OCI-LY1 (cell line): ENCODE data around the gene COX14.
"Not testable (repeated sequence)": the region's sequence is repeated elsewhere in the genome, so short reads cannot be mapped to it uniquely, and the experiment has no call there.

ENCODE experiments used
- EZH2 ChIP-seq: fragments of 200-600 bp; sonication (generic), shearing (Covaris generic); IDR thresholded peaks from 2 replicates; pipeline ENCODE4 v1.8.0; 2017; ENCODE audit warnings: borderline replicate concordance, mixed run types, mild to moderate bottlenecking, antibody characterized with exemption, low read length, moderate library complexity, mixed read lengths
- TF ChIP-seq, protein P1 (sequence below): fragments of 200-600 bp; sonication (generic), shearing (Covaris generic); IDR thresholded peaks from 2 replicates; pipeline ENCODE4 v1.5.1; 2017; ENCODE audit warnings: mild to moderate bottlenecking, antibody characterized with exemption, low read length, moderate library complexity, mixed read lengths

DNA sequence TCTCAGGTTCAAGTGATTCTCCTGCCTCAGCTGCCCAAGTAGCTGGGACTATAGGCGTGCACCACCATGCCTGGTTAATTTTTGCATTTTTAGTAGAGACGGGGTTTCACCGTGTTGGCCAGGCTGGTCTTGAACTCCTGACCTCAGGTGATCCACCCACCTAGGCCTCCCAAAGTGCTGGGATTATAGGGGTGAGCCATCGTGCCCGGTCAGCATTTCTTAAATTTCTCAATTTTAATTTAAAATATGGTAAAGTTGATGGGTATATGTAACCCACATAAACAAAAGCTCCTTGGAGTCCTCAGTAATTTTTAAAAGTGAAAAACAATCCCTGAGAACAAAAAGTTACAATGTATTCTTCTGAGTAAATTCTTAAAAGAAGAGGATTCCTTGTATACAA lies 42.9 kb downstream of the COX14 start:
- TF ChIP-seq, protein P1, sequence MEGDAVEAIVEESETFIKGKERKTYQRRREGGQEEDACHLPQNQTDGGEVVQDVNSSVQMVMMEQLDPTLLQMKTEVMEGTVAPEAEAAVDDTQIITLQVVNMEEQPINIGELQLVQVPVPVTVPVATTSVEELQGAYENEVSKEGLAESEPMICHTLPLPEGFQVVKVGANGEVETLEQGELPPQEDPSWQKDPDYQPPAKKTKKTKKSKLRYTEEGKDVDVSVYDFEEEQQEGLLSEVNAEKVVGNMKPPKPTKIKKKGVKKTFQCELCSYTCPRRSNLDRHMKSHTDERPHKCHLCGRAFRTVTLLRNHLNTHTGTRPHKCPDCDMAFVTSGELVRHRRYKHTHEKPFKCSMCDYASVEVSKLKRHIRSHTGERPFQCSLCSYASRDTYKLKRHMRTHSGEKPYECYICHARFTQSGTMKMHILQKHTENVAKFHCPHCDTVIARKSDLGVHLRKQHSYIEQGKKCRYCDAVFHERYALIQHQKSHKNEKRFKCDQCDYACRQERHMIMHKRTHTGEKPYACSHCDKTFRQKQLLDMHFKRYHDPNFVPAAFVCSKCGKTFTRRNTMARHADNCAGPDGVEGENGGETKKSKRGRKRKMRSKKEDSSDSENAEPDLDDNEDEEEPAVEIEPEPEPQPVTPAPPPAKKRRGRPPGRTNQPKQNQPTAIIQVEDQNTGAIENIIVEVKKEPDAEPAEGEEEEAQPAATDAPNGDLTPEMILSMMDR, result not testable (repeated sequence)
- TF ChIP-seq EZH2, result not testable (repeated sequence)
